HepG2 (cell line): ENCODE measurements around the gene NME2. TPM values are rescaled to one million over a fixed set of nuclear protein-coding genes. Genes with fewer than 3 reads are reported as not detected.

ENCODE experiments used
- BORCS8-MEF2B ChIP-seq: sonication (generic); formaldehyde crosslinking; IDR thresholded peaks from 2 replicates; pipeline ENCODE4 v1.8.0; 2022; ENCODE audit warnings: mild to moderate bottlenecking, missing genetic modification reagents
- GZF1 ChIP-seq: sonication (generic); formaldehyde crosslinking; IDR thresholded peaks from 2 replicates; pipeline ENCODE4 v1.5.1; 2020; ENCODE audit warnings: mild to moderate bottlenecking, missing genetic modification reagents
- MAF1 ChIP-seq: sonication (generic); formaldehyde crosslinking; IDR thresholded peaks from 2 replicates; pipeline ENCODE4 v1.5.0; 2020; ENCODE audit warnings: missing genetic modification reagents, borderline replicate concordance
- NFE2 ChIP-seq: sonication (generic); formaldehyde crosslinking; IDR thresholded peaks from 2 replicates; pipeline ENCODE4 v1.4.0; 2020; ENCODE audit warnings: missing genetic modification reagents
- PITX1 ChIP-seq: sonication (generic); formaldehyde crosslinking; IDR thresholded peaks from 2 replicates; pipeline ENCODE4 v1.5.1; 2020; ENCODE audit warnings: mild to moderate bottlenecking, missing genetic modification reagents
- RCOR2 ChIP-seq: IDR thresholded peaks from 2 replicates; pipeline ENCODE4 v1.6.1; 2016; ENCODE audit warnings: missing biosample characterization, missing genetic modification reagents
- ZFP37 ChIP-seq: sonication (generic); formaldehyde crosslinking; IDR thresholded peaks from 2 replicates; pipeline ENCODE4 v1.4.0; 2020; ENCODE audit warnings: missing genetic modification reagents, borderline replicate concordance
- ZKSCAN5 ChIP-seq: sonication (generic); formaldehyde crosslinking; IDR thresholded peaks from 2 replicates; pipeline ENCODE4 v1.5.1; 2020; ENCODE audit warnings: mild to moderate bottlenecking, missing genetic modification reagents
- ZNF138 ChIP-seq: sonication (generic); formaldehyde crosslinking; IDR thresholded peaks from 2 replicates; pipeline ENCODE4 v1.5.0; 2020; ENCODE audit warnings: mild to moderate bottlenecking, low read depth, missing genetic modification reagents
- ZNF709 ChIP-seq: sonication (generic); formaldehyde crosslinking; IDR thresholded peaks from 2 replicates; pipeline ENCODE4 v1.5.0; 2020; ENCODE audit warnings: mild to moderate bottlenecking, missing genetic modification reagents
- ZNF878 ChIP-seq: sonication (generic); formaldehyde crosslinking; IDR thresholded peaks from 2 replicates; pipeline ENCODE4 v1.8.1; 2023; ENCODE audit warnings: mild to moderate bottlenecking, missing genetic modification reagents, moderate library complexity
- polyA plus RNA-seq, 8 experiments: library from polyadenylated mRNA; depleted of rRNA in 3 of 8; stranded (reverse) in 7 of 8; unstranded in 1 of 8; fragments of >200 nt; fragmentation: Illumina TruSeq in 4 of 8; extraction: Trizol in 4 of 8; gene quantifications; 2 replicates each; pipeline versions ENCODE4 v1.2.1 to v1.2.3, GENCODE V29; 2011 to 2016; ENCODE audit warnings: low read depth in 4 of 8, missing spikeins in 1 of 8, mixed read lengths in 1 of 8; ENCODE audit not compliant: insufficient read depth in 1 of 8
- total RNA-seq, 5 experiments: library from RNA; depleted of rRNA; stranded (reverse); fragments of >200 nt; fragmentation: Illumina TruSeq; extraction: Trizol; gene quantifications; 2 replicates each; pipeline ENCODE4 v1.2.3, GENCODE V29; 2016; ENCODE audit warnings: low read depth in 1 of 5
- TF ChIP-seq, protein P1 (sequence below): sonication (generic); formaldehyde crosslinking; IDR thresholded peaks from 2 replicates; pipeline ENCODE4 v1.4.0; 2020; ENCODE audit warnings: missing genetic modification reagents
- TF ChIP-seq, protein P2 (sequence below): sonication (generic); formaldehyde crosslinking; IDR thresholded peaks from 2 replicates; pipeline ENCODE4 v1.4.0; 2020; ENCODE audit warnings: missing genetic modification reagents
- TF ChIP-seq, protein P3 (sequence below): sonication (generic); formaldehyde crosslinking; IDR thresholded peaks from 2 replicates; pipeline ENCODE4 v1.5.0; 2020; ENCODE audit warnings: missing genetic modification reagents, mild to moderate bottlenecking, borderline replicate concordance
- TF ChIP-seq, protein P4 (sequence below): sonication (generic); formaldehyde crosslinking; IDR thresholded peaks from 2 replicates; pipeline ENCODE4 v1.8.1; 2023; ENCODE audit warnings: mild to moderate bottlenecking, missing genetic modification reagents, borderline replicate concordance
- TF ChIP-seq, protein P5 (sequence below): sonication (generic); formaldehyde crosslinking; conservative IDR thresholded peaks from 2 replicates; pipeline ENCODE4 v1.5.0; 2020; ENCODE audit warnings: missing genetic modification reagents
- TF ChIP-seq, protein P6 (sequence below): sonication (generic); formaldehyde crosslinking; IDR thresholded peaks from 2 replicates; pipeline ENCODE4 v1.5.0; 2020; ENCODE audit warnings: mild to moderate bottlenecking, missing genetic modification reagents

The NME2 gene
- total and polyA plus RNA-seq, 2 of the 13 experiments (the other 11 are each of a cell fraction or from before 2014, with no cell fraction given) = 790 to 1,213 TPM

DNA sequence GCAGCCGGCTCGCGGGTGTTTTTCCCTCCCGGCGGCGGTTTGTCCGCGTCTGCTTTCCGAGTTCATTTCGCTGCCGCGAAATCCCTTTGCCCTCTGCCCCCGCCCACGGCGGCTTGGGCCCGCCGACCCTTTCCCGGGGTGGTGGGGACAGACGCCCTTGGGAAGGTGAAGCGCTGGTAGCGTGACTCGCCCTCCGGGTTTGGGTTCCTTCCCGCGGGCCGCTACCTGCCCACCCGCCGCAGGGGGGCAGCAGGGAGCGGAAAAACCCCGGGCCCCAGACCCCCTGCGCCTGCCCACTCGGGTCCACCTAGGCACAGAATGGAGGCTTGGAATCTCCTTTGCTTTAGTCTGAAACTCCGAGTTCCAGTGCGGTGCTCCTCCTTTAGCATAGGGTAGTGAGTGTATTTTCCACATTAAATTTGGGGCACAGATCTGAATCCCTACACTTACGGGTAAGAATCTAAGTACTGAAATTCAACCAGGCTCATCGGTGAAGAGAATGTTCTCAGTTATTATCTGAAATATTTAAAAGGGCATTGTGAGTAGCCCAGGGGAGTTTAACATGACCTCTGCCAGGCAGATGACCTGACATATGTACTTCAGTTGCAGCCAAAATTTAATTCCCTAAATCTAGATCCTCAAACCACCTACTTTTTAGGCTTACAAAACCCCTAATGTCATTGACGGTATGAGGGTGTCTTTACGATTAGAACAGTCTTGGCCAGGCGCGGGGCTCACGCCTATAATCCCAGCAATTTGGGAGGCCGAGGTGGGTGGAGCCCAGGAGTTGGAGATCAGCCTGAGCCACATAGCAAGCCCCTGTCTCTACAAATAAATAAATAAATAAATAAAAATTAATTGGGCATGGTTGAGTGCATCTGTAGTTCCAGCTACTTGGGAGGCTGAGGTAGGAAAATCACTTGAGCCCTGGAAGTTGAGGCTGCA is 1.0 kb downstream of the NME2 start (continued):
- TF ChIP-seq, protein P1, sequence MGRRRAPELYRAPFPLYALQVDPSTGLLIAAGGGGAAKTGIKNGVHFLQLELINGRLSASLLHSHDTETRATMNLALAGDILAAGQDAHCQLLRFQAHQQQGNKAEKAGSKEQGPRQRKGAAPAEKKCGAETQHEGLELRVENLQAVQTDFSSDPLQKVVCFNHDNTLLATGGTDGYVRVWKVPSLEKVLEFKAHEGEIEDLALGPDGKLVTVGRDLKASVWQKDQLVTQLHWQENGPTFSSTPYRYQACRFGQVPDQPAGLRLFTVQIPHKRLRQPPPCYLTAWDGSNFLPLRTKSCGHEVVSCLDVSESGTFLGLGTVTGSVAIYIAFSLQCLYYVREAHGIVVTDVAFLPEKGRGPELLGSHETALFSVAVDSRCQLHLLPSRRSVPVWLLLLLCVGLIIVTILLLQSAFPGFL (CRISPR knock-in tag) = no peak
- TF ChIP-seq, protein P2, sequence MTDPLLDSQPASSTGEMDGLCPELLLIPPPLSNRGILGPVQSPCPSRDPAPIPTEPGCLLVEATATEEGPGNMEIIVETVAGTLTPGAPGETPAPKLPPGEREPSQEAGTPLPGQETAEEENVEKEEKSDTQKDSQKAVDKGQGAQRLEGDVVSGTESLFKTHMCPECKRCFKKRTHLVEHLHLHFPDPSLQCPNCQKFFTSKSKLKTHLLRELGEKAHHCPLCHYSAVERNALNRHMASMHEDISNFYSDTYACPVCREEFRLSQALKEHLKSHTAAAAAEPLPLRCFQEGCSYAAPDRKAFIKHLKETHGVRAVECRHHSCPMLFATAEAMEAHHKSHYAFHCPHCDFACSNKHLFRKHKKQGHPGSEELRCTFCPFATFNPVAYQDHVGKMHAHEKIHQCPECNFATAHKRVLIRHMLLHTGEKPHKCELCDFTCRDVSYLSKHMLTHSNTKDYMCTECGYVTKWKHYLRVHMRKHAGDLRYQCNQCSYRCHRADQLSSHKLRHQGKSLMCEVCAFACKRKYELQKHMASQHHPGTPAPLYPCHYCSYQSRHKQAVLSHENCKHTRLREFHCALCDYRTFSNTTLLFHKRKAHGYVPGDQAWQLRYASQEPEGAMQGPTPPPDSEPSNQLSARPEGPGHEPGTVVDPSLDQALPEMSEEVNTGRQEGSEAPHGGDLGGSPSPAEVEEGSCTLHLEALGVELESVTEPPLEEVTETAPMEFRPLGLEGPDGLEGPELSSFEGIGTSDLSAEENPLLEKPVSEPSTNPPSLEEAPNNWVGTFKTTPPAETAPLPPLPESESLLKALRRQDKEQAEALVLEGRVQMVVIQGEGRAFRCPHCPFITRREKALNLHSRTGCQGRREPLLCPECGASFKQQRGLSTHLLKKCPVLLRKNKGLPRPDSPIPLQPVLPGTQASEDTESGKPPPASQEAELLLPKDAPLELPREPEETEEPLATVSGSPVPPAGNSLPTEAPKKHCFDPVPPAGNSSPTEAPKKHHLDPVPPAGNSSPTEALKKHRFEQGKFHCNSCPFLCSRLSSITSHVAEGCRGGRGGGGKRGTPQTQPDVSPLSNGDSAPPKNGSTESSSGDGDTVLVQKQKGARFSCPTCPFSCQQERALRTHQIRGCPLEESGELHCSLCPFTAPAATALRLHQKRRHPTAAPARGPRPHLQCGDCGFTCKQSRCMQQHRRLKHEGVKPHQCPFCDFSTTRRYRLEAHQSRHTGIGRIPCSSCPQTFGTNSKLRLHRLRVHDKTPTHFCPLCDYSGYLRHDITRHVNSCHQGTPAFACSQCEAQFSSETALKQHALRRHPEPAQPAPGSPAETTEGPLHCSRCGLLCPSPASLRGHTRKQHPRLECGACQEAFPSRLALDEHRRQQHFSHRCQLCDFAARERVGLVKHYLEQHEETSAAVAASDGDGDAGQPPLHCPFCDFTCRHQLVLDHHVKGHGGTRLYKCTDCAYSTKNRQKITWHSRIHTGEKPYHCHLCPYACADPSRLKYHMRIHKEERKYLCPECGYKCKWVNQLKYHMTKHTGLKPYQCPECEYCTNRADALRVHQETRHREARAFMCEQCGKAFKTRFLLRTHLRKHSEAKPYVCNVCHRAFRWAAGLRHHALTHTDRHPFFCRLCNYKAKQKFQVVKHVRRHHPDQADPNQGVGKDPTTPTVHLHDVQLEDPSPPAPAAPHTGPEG (CRISPR knock-in tag) = 0 out of 2 replicates have a peak, but pooled peaks have one; percentile 3
- TF ChIP-seq, protein P3, sequence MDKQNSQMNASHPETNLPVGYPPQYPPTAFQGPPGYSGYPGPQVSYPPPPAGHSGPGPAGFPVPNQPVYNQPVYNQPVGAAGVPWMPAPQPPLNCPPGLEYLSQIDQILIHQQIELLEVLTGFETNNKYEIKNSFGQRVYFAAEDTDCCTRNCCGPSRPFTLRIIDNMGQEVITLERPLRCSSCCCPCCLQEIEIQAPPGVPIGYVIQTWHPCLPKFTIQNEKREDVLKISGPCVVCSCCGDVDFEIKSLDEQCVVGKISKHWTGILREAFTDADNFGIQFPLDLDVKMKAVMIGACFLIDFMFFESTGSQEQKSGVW (CRISPR knock-in tag) = no peak
- no peak for TF ChIP-seq RCOR2
- TF ChIP-seq ZKSCAN5 (CRISPR knock-in tag) = 0 out of 2 replicates have a peak, but pooled peaks have one; percentile 26
- TF ChIP-seq ZFP37 = 0 out of 2 replicates have a peak, but pooled peaks have one; percentile 15
- TF ChIP-seq, protein P4, sequence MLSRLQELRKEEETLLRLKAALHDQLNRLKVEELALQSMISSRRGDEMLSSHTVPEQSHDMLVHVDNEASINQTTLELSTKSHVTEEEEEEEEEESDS (CRISPR knock-in tag) = peak; percentile 83; the same call in 1 of the 2 replicates
- TF ChIP-seq, protein P5, sequence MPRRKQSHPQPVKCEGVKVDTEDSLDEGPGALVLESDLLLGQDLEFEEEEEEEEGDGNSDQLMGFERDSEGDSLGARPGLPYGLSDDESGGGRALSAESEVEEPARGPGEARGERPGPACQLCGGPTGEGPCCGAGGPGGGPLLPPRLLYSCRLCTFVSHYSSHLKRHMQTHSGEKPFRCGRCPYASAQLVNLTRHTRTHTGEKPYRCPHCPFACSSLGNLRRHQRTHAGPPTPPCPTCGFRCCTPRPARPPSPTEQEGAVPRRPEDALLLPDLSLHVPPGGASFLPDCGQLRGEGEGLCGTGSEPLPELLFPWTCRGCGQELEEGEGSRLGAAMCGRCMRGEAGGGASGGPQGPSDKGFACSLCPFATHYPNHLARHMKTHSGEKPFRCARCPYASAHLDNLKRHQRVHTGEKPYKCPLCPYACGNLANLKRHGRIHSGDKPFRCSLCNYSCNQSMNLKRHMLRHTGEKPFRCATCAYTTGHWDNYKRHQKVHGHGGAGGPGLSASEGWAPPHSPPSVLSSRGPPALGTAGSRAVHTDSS (CRISPR knock-in tag) = no peak
- TF ChIP-seq ZNF709 (CRISPR knock-in tag) = no peak
- 0 out of 2 replicates have a peak, but pooled peaks have one; percentile 40 for TF ChIP-seq PITX1 (CRISPR knock-in tag)
- no peak for TF ChIP-seq MAF1 (CRISPR knock-in tag)
- TF ChIP-seq NFE2 = no peak
- 0 out of 2 replicates have a peak, but pooled peaks have one; percentile 22 for TF ChIP-seq GZF1 (CRISPR knock-in tag)
- TF ChIP-seq ZNF138 = no peak; the same call in 1 of the 2 replicates
- TF ChIP-seq, protein P6, sequence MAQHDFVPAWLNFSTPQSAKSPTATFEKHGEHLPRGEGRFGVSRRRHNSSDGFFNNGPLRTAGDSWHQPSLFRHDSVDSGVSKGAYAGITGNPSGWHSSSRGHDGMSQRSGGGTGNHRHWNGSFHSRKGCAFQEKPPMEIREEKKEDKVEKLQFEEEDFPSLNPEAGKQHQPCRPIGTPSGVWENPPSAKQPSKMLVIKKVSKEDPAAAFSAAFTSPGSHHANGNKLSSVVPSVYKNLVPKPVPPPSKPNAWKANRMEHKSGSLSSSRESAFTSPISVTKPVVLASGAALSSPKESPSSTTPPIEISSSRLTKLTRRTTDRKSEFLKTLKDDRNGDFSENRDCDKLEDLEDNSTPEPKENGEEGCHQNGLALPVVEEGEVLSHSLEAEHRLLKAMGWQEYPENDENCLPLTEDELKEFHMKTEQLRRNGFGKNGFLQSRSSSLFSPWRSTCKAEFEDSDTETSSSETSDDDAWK = no peak
- no peak; the same call in 1 of the 2 replicates for TF ChIP-seq ZNF878 (CRISPR knock-in tag)
- peak; percentile 61; the same call in 1 of the 2 replicates for TF ChIP-seq BORCS8-MEF2B (CRISPR knock-in tag)
